Transverse colon (tissue), 4 donors: ENCODE data around the gene FFAR3.

Source experiments
- CTCF ChIP-seq, 5 experiments: fragments of 200-600 bp in 3 of 5; fragments of 450-650 bp in 2 of 5; sonication (generic) in 3 of 5; IDR thresholded peaks; 1 replicate in 2 of 5; 2 replicates in 3 of 5; pipeline ENCODE4 v1.5.1; 2016 to 2017; ENCODE audit warnings: antibody characterized with exemption in 5 of 5, inconsistent platforms in 3 of 5, mild to moderate bottlenecking in 2 of 5, moderate library complexity in 1 of 5
- EP300 ChIP-seq: sonication (generic); formaldehyde crosslinking; IDR thresholded peaks from one replicate; pipeline ENCODE4 v1.6.1; 2017; ENCODE audit warnings: antibody characterized with exemption, low read depth
- POLR2A ChIP-seq: fragments of 450-650 bp; IDR thresholded peaks from one replicate; pipeline ENCODE4 v1.6.1; 2016; ENCODE audit warnings: antibody characterized with exemption, mild to moderate bottlenecking, moderate library complexity
- POLR2AphosphoS5 ChIP-seq, 3 donors: sonication (generic); formaldehyde crosslinking; IDR thresholded peaks; one replicate each; pipeline ENCODE4 v1.6.1; 2016; ENCODE audit warnings: antibody characterized with exemption in 3 of 3

- TF ChIP-seq CTCF (IDR thresholded peaks at IDR 0.05) (no peak), POLR2A (no peak), POLR2AphosphoS5 (IDR thresholded peaks at IDR 0.05) (no peak), EP300 (no peak)
These were observed 43.3 kb upstream of the FFAR3 start for GRCh38 chr19:35314858-35315470.
